HG03342 (cell line): ENCODE measurements around the gene CTDNEP1.
A peak's percentile ranks its signal among the peaks of the same experiment; 100 is the strongest.

Experiments
- ATAC-seq: cut with Tn5 transposase; IDR thresholded peaks from one replicate; pipeline ENCODE4 v1.9.1; 2021; ENCODE audit warnings: mild to moderate bottlenecking, moderate library complexity; ENCODE audit not compliant: unreplicated experiment

Gene CTDNEP1

DNA sequence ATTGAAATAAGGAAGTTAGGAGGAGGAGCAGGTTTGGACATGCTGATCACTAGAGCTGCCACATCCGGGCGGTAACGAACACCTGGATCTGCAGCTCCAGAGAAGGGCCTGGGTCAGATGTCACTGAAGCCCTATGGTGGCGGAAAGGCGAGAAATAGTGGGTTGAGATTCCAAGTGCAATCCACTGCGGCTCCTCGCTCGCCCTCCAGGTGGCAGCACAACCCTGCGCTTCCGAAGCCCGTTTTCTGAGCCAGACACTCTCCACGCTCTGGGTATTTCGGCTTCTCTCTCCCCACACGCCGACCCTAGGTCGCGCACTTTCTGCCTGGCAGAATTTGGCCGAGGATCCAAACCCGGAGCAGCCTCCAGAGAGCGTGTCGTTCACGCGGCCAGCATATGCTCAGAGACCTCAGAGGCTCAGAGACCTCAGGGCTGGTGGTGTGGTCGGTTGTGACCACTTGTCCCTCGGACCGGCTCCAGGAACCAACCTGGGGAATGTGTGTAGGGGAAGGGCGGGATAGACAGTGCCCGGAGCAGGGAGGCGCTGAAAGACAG lies 29.1 kb upstream of the CTDNEP1 start:
- ATAC-seq: peak; percentile 61

DNA sequence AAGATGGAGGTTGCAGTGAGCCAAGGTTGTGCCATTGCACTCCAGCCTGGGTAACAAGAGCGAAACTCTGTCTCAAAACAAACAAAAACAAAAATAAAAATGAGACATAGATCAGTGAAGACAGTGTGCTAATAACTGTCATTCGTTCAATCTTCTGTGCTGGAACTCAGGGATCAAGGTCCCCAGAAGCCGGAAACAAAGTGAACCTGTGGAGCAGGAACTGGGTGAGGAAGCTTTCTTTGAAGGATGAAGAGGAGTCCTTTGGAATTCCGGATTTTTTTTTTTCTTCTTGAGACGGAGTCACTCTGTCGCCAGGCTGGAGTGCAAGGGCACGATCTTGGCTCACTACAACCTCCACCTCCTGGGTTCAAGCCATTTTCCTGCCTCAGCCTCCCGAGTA lies 27.9 kb upstream of the CTDNEP1 start:
- no peak for ATAC-seq

DNA sequence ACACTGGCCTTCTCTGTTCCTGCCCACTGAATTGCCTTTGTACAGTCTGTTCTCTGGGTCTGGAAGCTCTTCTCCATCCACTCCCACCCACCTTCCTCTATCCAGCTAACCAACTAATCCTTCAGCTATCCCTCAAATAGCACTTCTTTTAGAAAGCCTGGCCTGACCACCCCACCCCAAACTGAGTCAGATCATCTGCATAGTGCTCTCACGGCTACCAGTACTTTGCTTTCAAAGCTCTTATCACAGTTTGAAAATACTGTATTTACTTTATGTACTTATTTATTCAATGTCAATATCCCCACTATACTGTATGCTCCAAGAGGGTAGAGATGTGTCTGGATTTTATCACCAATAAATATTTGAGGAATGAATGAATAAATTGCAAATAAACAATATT lies 15.2 kb upstream of the CTDNEP1 start:
- ATAC-seq: no peak

DNA sequence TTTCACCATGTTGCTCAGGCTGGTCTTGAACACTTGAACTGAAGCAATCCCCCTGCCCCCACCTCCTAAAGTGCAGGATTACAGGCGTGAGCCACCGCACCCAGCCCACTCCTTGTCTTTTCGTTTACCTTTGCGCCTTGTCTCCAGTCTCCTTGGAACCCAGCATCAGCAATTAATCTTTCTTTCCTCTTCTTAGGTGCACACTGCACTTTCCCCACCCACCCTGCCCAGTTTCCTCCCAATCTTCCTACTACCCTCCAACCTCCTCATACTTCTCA lies 12.2 kb upstream of the CTDNEP1 start:
- ATAC-seq: no peak

DNA sequence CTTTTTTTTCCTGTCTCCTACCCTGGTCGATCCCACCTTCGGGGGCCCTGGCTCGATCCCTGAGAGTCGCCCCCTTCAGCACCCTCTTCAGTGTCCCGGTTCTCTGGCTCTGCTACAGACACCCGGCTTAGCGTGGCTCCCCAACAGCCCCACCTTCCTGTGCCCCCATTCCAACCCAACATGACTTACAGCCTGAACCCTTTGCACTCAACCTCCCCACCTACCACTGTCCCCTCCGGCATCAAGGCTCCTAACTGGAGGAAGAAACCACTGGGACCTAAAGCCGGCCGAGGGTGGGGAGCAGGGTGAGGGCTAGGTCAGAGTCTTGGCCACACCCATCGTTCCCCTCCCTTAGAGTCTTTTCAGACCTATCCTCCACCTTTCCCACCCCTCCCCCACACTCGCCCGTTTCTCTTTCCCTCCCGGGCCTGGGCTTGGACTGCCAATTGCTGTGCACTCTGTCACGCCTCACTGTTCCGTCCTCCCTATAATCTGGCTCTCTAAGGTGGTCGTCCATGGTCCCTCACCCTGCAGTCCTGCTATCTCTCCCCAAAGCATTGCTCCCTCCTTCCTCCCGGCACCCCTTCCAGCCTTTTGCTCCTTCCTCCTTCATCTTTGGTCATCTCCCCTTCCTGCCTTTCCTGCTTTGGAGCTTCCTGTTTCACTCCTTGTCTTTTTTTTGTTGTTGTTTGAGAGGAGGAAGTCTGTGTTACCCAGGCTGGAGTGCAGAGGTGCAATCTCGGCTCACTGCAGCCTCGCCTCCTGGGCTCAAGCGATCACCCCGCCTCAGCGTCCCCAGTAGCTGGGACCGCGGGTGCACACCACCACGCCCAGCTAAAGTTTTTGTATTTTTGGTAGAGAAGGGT lies 11.6 kb upstream of the CTDNEP1 start:
- ATAC-seq: no peak

DNA sequence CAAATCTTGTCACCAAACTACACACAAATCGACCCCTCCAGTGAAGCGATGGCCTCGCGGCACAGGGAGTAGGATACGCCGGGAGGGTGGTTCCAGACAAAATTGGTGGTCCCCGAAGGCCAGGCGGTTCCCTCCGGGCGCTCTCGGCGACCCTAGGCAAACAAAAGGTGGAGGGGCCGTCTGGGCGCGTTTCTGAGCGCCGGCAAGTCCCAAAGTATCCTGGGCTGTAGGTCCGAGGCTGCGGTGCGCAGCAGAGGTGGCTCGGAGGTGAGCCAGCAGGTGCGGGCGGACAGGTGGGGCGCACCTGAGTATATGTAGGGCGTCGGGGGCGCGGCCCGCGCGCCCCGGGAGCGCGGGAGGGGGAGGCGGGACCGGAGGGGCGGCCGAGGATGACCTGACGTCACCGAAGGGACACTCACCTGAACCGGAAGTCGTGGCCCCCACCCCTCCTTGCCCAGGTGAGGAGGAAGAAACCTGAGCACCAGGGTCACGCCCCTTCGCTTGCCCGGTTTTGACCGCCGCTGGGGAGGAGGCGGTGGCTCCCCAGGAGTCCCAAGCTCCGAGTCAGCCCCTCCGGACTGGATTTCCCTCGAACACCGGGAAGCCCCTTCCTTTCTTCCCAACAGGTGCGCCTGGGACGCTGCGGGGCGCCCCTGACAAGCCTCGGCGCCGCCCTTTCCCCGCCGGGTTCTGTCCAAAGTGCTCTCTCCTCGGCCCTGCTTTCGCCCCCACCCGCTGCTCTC lies 10.8 kb upstream of the CTDNEP1 start, which contains the start of gene CLDN7:
TSS of gene CLDN7 (minus strand) at position 287 of the 743 bp plus-strand sequence. CDS start 435 bp downstream, outside the sequence.
- ATAC-seq: no peak

DNA sequence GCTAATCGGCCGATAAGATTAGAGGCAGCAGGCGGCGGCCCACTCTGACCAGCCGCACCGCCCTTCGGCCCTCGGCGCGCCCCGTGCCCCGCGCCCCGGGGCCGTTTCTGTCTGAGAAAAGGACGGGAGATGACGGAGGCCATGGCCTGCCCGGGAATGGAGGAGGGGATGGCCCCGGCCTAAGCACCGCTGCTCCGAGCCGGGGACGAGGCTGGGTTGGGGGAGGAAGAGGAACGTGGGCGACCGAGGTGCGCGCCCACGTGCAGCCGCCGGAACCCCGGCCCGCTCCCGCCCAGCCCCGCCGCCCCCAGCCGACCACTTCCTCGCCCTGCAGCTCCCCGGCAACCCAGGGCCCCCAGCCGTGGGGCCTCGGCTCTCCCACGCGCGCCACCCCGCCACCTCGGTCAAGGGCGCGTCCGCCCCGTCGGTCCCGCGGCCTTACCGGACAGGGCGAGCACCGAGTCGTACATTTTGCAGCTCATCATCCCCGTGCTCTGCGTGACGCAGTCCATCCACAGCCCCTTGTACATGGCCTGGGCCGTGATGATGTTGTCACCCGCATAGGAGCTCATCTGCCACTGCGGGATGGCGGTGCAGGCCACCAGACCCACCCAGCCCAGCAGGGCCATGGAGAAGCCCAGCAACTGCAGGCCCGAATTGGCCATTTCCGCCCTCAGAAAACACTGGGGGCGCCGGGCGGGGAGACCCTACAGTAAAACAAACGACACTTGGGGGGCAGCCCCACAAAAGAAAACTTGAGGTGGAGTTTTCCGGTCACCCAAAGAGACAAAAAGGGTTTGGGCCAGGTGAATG lies 10.1 kb upstream of the CTDNEP1 start:
- ATAC-seq: no peak

DNA sequence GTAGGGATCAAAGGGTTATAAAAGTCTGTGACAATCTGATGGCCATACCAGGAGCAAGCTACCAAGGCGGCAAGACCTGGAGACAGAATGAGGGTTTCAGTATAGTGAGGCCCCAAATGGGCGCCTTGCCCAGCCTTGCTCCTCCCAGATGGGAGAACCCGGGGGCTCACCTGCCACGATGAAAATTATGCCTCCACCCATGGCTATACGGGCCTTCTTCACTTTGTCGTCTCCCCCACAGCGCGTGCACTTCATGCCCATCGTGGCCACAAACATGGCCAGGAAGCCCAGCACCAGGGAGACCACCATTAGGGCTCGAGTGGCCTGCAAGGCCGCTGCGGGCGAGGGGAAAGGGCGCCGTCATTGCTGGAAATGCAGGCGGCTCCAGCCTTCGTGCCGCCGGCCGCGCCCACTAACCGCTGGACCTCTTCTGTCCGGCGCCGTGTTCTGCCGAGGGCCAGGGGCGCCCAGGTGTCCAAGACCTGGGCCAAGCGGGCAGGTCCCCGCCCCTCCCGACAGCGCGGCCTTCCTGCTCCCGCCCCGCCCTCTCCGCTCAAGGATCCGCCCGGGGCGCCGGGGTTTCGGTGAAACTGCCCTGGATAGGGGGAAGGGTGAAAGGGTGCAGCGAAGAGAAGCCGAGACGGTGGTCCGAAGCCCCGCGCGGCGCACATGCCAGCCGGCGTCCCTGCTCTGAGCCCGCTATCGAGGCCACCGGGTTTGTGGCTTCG lies 9.3 kb upstream of the CTDNEP1 start:
- ATAC-seq: no peak

DNA sequence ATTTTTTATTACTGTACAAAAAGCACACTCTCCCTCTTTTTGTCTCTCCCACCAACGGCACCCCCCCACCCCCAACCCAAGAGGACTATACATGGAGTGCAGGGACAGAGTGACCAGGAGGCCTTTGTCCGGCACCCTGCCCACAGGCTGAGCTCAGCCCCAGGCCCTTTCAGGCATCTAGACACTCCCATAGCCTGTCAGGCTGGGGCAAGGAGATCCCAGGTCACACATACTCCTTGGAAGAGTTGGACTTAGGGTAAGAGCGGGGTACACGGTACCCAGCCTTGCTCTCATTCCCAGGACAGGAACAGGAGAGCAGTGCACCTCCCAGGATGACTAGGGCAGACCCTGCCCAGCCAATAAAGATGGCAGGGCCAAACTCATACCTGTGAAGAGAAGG lies 8.6 kb upstream of the CTDNEP1 start:
- ATAC-seq: no peak

DNA sequence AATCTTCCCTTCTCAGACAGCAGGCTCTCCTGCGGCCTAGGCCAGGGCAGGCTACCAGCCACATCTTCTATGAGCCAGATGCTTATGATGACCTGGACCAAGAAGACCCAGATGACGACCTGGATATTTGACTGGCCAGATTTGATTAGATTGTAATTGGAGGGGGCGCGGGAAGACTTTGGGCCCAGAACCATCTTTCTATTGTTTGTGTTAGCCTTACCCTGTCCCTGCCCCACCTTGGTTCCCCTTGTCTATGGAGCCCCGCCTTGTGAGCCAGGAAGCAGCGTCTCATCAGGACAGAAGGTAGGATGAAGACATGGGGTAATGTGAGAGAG lies 8.0 kb upstream of the CTDNEP1 start:
- ATAC-seq: no peak

DNA sequence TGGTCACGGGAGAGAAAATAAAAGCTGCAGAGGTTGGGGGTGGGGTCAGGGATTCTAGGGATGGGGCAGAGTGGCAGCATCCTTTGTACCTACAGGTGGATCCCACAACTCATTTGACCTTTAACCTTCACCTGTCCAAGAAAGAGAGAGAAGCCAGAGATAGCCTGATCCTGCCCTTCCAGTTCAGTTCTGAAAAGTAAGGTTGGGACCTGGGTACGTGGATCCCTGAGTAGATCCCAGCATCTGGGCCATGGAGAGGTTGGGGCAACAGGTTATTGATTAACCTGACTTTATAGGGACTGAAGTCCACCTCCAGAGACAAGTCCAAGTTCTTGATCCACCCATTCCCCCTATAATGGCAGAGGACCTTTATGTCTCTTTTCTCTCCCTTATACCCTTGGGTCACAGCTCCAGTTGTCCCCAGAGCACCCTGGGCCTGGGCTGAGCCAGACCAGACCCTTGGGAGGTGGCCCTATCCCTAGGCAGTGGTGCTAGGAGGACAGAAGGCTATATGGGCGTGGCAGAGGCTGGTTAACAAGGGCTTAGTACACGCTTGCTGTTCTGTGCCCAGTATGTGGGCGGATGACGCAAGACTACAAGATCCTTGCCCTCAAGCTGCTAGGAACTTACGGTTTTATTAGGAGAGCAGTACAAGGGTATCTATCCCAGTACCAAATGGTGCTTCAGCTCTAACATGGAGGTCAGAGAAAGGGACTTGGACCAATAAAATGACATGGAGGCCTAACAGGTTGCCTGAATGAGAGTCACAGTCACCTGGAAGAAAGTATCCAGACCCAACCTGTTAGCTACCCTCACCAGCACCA lies 7.4 kb upstream of the CTDNEP1 start:
- no peak for ATAC-seq

DNA sequence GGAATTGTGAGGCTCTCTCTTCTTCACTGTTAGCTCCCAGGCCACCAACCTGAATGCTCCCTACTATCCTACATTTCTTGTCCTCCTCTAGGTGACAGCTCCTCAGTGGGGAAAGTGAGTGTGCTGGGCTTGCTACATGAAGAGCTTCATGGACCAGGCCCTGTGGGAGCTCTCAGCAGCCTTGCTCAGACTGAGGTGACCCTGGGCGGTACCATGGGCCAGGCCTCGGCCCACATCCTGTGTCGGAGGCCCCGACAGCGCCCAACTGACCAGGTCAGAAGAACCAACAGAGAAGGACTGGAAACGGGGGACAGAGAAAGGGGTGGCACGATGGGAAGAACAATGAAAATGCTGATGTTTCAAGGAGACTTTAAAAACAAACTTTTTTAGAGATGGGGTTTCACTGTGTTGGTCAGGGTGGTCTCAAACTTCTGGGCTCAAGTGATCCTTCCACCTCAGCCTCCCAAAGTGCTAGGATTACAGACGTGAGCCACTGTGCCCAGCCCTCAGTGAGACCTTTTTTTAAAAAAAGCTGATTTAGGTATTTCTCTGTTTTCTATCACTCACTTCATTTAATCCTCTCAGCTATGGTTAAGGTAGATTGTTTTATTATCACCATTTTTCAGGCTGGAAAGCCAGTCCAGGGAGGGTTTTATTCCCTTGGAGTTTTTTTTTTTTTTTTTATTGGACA lies 5.4 kb upstream of the CTDNEP1 start:
- ATAC-seq: no peak

DNA sequence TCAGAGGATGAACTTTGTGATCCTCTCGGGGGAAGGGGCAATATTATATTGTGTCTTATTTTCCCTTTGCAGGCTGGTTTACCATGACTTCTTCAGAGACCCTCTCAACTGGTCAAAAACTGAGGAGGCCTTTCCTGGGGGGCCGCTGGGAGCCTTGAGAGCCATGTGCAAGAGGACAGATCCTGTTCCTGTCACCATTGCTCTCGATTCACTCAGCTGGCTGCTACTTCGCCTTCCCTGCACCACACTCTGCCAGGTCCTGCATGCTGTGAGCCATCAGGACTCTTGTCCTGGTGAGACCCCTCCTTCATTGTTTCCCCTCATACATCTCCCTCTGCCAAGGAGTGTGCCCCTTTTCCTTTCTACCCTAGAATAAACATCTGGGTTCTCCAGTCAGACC lies 3.0 kb upstream of the CTDNEP1 start:
- ATAC-seq: no peak

DNA sequence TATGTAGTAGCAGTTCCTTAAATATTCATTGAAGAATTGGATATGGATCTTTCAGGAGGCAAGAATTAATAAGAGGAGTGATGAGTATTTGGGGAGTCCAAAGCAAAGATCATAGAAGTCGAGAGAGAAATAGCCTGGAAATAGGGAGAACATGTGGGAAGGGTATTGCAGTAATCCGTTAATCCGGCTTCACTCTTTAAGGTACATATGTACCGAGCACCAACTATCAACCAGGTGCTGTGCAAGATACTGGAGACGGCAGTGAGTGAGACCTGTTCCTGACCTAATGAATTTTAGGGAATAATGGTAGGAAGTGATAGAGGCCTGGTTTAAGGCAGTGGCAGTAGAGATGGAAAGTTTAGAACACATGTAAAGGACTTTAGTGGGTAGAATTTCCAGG lies 1.5 kb upstream of the CTDNEP1 start:
- ATAC-seq: no peak

DNA sequence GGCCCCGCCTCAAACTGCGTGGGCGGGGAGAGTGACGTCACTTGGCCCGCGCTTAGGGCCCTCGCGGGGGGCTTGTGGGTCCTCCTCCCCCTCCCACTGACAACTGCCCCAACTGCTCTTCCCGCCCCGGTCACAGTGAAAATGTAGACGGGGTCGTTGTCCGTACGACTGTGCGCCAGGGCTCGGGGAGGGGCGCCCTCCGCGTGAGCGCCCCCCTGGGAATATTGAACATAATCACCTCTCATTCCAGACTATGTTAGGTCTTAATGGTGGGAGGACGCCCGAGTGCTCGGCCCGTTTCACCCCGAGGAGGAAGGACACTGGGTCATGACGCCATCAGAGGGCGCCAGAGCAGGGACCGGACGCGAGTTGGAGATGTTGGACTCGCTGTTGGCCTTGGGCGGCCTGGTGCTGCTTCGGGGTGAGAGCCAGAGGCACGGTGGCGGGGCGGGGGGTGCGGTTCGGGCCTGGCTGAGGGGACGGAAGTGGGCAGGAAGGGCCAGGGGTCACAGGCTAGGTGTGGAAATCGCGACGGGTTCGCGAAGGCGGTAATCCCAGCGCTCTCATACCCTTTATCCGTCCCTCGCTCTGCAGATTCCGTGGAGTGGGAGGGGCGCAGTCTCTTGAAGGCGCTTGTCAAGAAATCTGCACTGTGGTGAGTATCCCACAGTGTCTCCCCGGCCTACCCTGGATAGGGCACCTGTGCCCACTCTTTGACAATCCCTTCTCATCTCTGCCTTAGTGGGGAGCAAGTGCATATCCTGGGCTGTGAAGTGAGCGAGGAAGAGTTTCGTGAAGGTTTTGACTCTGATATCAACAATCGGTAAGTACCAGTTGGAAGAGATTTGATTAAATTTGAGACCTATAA lies 876 bp upstream of the CTDNEP1 start, which contains the start of gene ELP5:
TSS of gene ELP5 (plus strand) at position 40 of the 868 bp plus-strand sequence. CDS start at position 376, 336 bp downstream.
- ATAC-seq: peak; percentile 49

DNA sequence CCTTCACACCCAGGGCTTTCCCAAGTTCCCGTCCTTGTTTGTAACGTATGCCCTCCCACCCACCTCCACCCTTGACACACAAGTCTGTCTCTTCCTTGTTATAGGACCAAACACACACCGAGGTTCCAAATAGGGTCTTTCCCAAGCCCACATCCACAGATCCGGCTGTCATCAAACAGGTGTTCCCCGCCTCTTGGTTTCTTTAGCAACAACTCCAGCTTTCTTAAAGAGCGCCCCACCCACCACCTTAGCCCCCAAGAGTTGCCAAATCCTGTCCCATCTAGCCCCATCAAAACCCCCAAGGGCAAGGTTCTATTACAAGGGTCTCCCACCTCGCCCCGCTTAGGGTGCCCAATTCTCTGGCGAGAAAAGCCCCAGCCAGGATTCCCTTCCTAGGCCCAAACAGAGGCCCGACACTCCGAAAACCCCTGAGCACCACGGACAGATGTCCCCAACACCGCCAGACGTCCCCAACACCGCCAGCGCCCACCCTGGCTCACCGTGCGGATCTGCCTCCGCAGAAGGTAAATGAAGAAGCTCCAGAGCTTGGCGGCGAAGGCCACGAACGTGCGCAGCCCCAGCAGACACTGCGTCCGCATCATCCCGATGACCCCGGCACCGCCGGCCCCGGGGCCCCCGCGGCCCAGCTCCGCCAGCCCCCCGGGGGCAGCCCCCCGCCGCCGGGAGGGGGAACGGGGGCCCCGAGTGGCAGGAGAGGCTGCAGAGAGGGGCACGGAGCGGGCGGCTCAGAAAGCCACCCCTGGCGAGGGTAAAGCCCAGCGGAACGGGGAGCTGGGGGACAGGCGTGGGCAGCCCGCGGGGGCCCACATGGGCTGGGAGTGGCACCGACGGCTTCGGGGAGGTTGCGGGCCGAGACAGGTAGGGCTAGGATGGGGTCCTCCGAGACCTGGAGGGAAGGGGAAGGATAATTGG lies 573 bp downstream of the CTDNEP1 start:
- ATAC-seq: no peak

DNA sequence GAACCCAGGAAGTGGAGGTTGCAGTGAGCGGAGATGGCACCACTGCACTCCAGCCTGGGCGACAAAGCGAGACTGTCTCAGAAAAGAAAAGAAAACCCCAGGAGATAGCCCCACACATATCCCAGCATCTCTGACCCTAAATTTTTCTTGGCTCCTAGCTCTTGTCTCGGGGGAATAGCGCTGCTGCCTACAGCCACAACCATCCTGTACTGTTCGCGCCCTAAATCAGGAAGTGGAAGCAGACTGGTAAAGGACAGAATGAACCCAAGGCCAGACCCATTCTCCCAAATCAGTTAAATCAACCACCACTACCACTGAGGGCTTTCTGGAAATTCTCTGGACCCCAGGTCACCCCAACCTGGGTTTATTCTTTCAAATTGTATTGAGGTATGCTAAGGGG lies 1.7 kb downstream of the CTDNEP1 start:
- ATAC-seq: no peak
